OCI-LY7 (cell line): Measurements from ENCODE around the gene DDAH1. TPM values are rescaled to one million over a fixed set of nuclear protein-coding genes. Genes with fewer than 3 reads are reported as not detected.

ENCODE experiments used
- BruUV-seq: library from RNA; stranded (reverse); fragments of 400-500 nt; replicated peaks from 2 replicates; lab custom pipeline; 2021; lab: Mats Ljungman, UMichigan
- CTCF ChIA-PET: fragments of 300-600 bp; sonication (Branson Sonifier 250); formaldehyde crosslinking; loops from one replicate; lab custom pipeline; 2022; ENCODE audit warnings: antibody characterized with exemption; ENCODE audit not compliant: unreplicated experiment; lab: Charles Lee
- POLR2A ChIA-PET: fragments of 300-600 bp; sonication (Branson Sonifier 250); formaldehyde crosslinking; loops from one replicate; lab custom pipeline; 2022; ENCODE audit warnings: antibody characterized with exemption; lab: Charles Lee
- DNase-seq: peaks from one replicate; pipeline ENCODE4 v3.0.0-alpha.2; 2015; ENCODE audit warnings: low spot score
- H2AFZ ChIP-seq: fragments of 200-600 bp; sonication (generic), shearing (Covaris generic); 2 replicates; pipeline ENCODE4 v1.6.1; 2014; ENCODE audit warnings: mild to moderate bottlenecking, antibody characterized with exemption, low read length, moderate library complexity
- H3K27ac ChIP-seq: fragments of 200-600 bp; sonication (generic); 2 replicates; pipeline ENCODE4 v1.5.1; 2014; ENCODE audit warnings: mixed run types, low read depth, mild to moderate bottlenecking, moderate library complexity, low read length, inconsistent platforms; ENCODE audit not compliant: poor library complexity, severe bottlenecking
- H3K36me3 ChIP-seq: fragments of 200-600 bp; sonication (generic); 2 replicates; pipeline ENCODE4 v1.6.1; 2014; ENCODE audit warnings: mild to moderate bottlenecking, antibody characterized with exemption, low read length, moderate library complexity, mixed read lengths; ENCODE audit not compliant: insufficient read depth
- H3K4me1 ChIP-seq: fragments of 200-600 bp; sonication (generic); 2 replicates; pipeline ENCODE4 v1.5.1; 2014; ENCODE audit warnings: mild to moderate bottlenecking, low read length; ENCODE audit not compliant: insufficient read depth, poor library complexity, severe bottlenecking
- H3K4me2 ChIP-seq: fragments of 200-600 bp; sonication (generic); 2 replicates; pipeline ENCODE4 v1.6.1; 2014; ENCODE audit warnings: mild to moderate bottlenecking, low read length
- H3K4me3 ChIP-seq: fragments of 200-600 bp; sonication (generic); 2 replicates; pipeline ENCODE4 v1.5.1; 2014; ENCODE audit warnings: mild to moderate bottlenecking, low read depth, low read length; ENCODE audit not compliant: poor library complexity, severe bottlenecking
- H3K79me2 ChIP-seq: fragments of 200-600 bp; sonication (generic); 2 replicates; pipeline ENCODE4 v1.6.1; 2016; ENCODE audit warnings: low read depth, mild to moderate bottlenecking, low read length, moderate library complexity, mixed read lengths; ENCODE audit not compliant: insufficient read depth
- H3K9me2 ChIP-seq: fragments of 200-600 bp; sonication (generic); 2 replicates; pipeline ENCODE4 v1.6.1; 2016; ENCODE audit warnings: mild to moderate bottlenecking, low read length, mixed read lengths; ENCODE audit not compliant: insufficient read depth
- H3K9me3 ChIP-seq: fragments of 200-600 bp; sonication (generic); 2 replicates; pipeline ENCODE4 v1.6.1; 2014; ENCODE audit warnings: mild to moderate bottlenecking, mixed run types, low read length, mixed read lengths
- H4K20me1 ChIP-seq: fragments of 200-600 bp; sonication (generic); 2 replicates; pipeline ENCODE4 v1.6.1; 2014; ENCODE audit warnings: mild to moderate bottlenecking, antibody characterized with exemption, low read length, moderate library complexity, mixed read lengths; ENCODE audit not compliant: insufficient read depth
- CTCF ChIP-seq: fragments of 200-600 bp; sonication (generic); conservative IDR thresholded peaks from 2 replicates; pipeline ENCODE4 v1.5.1; 2014; ENCODE audit warnings: mild to moderate bottlenecking, antibody characterized with exemption, low read length, moderate library complexity, mixed read lengths
- EZH2phosphoT487 ChIP-seq: fragments of 200-600 bp; sonication (generic); IDR thresholded peaks from 2 replicates; pipeline ENCODE4 v1.6.1; 2018; ENCODE audit warnings: low read depth, borderline replicate concordance, mild to moderate bottlenecking, mixed run types, antibody characterized with exemption, low read length, moderate library complexity, mixed read lengths
- intact Hi-C: fragments of 100-400 bp; cut with micrococcal nuclease; formaldehyde crosslinking; loops from one replicate; pipeline ENCODE4 v1.10.0; 2022; ENCODE audit not compliant: unreplicated experiment
- total RNA-seq, 2 experiments: library from RNA; depleted of rRNA in 1 of 2; stranded (reverse); fragments of >200 nt in 1 of 2; shearing (Covaris generic) in 1 of 2; gene quantifications; 2 replicates each; pipeline ENCODE4 v1.2.3, GENCODE V29; 2014 to 2022

The DDAH1 gene
- total RNA-seq, 2 experiments from 2014 or later: not detected

DNA sequence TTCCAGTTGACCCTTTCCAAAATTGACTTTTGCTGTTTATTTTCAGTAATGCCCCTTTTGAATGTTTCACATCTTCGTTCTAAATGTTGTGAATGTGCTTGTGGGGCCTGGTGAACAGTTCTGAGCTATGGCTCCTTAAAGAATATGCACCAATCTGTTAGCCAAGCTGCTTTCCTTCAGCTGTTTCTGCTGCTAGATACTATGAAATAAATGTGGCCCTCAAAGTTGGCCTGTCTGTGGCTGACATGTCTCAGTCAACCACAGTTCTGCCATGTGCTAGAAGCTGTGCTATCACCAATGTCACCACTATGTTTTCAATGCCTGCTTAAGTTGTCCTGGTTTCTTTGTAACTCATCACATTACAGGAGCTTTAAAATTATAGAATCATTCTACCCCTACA lies 101.9 kb downstream of the DDAH1 start:
- no peaks in the 10 kb centered on the region for H3K36me3 ChIP-seq
- no peak for TF ChIP-seq EZH2phosphoT487
- no peak for TF ChIP-seq CTCF
- no peak overlapping the region for H2AFZ ChIP-seq
- H3K4me1 ChIP-seq: no peaks in the 10 kb centered on the region
- POLR2A ChIA-PET: interaction anchor here (0.7 kb wide), 1 partner anchor 321 kb away, joined by 3 read pairs; no protein-coding TSS in a partner anchor
- BruUV-seq: no TSS peak
- H3K9me3 ChIP-seq: no peaks in the 10 kb centered on the region
- no peak overlapping the region for H3K27ac ChIP-seq
- H3K4me2 ChIP-seq: no peak overlapping the region
- no peak overlapping the region for H3K4me3 ChIP-seq
- CTCF ChIA-PET: no interaction called here
- H4K20me1 ChIP-seq: no peaks in the 10 kb centered on the region
- no peak for DNase-seq
- intact Hi-C loops: no loop called here
- no peaks in the 10 kb centered on the region for H3K79me2 ChIP-seq
- no peaks in the 10 kb centered on the region for H3K9me2 ChIP-seq

DNA sequence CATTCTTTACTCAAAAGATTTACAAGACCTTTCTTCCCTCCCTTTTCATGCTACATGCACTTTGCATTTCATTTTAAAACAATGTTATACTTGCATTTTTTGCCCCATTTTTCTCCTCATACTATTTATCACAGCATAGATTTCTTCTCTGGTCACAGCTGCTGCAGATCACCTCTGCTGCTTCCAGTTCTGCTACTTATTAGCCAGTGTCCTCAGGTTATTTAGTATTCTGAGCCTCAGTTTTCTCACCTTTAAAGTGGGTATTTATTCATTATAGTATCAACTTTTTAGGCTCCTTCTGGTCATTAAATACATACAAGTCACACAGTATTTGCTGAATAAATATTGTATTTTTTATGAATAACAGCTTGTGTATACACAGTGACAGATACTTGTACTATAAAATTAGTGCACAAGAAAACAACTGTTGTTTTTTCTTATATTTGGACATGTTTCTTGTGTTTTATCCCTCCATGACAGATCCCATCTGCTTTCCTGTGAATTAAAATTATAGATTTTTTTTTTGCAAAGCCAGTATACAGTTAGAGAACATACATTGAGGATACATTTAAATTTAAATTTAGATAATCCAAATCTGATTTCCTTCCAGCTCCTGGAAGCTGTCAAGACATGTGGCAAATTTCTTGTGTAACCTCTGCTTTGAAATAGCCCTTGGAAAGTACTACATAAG lies 103.2 kb downstream of the DDAH1 start:
- POLR2A ChIA-PET: no interaction called here
- BruUV-seq: no TSS peak
- Histone ChIP-seq H3K27ac (no peak overlapping the region), H3K9me2 (no peaks in the 10 kb centered on the region), H3K4me2 (no peak overlapping the region), H2AFZ (no peak overlapping the region), H3K9me3 (no peaks in the 10 kb centered on the region), H3K79me2 (no peaks in the 10 kb centered on the region), H4K20me1 (no peaks in the 10 kb centered on the region), H3K36me3 (no peaks in the 10 kb centered on the region), H3K4me1 (no peaks in the 10 kb centered on the region), H3K4me3 (no peak overlapping the region)
- DNase-seq: no peak
- intact Hi-C loops: no loop called here
- TF ChIP-seq EZH2phosphoT487 (no peak), CTCF (no peak)
- CTCF ChIA-PET: no interaction called here

- H3K4me3 ChIP-seq: no peak overlapping the region
- no peaks in the 10 kb centered on the region for H4K20me1 ChIP-seq
- no peak overlapping the region for H3K27ac ChIP-seq
- ChIA-PET POLR2A (interaction anchor here (0.6 kb wide), 1 partner anchor 674 kb away, joined by 3 read pairs; no protein-coding TSS in a partner anchor), CTCF (no interaction called here)
- no peak for TF ChIP-seq CTCF
- TF ChIP-seq EZH2phosphoT487: no peak
- H3K4me1 ChIP-seq: no peaks in the 10 kb centered on the region
- no peak overlapping the region for H2AFZ ChIP-seq
- no peak overlapping the region for H3K4me2 ChIP-seq
- no peaks in the 10 kb centered on the region for H3K36me3 ChIP-seq
- BruUV-seq: no TSS peak
- intact Hi-C loops: no loop called here
- no peaks in the 10 kb centered on the region for H3K9me3 ChIP-seq
- H3K9me2 ChIP-seq: no peaks in the 10 kb centered on the region
- DNase-seq: no peak
- no peaks in the 10 kb centered on the region for H3K79me2 ChIP-seq
These were observed 104.0 kb downstream of the DDAH1 start for GRCh38 chr1:85360730-85361493.
